Naive thymus-derived CD4-positive, alpha-beta T cell (primary cell): Measurements from ENCODE around the gene GOLGA8R. TPM values are rescaled to one million over a fixed set of nuclear protein-coding genes. Genes with fewer than 3 reads are reported as not detected.
"Not testable (repeated sequence)": the region's sequence is repeated elsewhere in the genome, so short reads cannot be mapped to it uniquely, and the experiment has no call there.

Source experiments
- ATAC-seq: fragments of 150-1000 bp; cut with Tn5 transposase; 2 replicates; pipeline ENCODE4 v1.10.0; 2021; ENCODE audit warnings: mild to moderate bottlenecking, moderate library complexity
- CTCF ChIA-PET: fragments of 350-600 bp; sonication (Branson Sonifier 250); formaldehyde crosslinking; loops from one replicate; lab custom pipeline; 2021; ENCODE audit warnings: antibody characterized with exemption; lab: Charles Lee
- POLR2A ChIA-PET: fragments of 350-600 bp; sonication (Branson Sonifier 250); formaldehyde crosslinking; loops from one replicate; lab custom pipeline; 2021; ENCODE audit warnings: antibody characterized with exemption, inconsistent platforms; lab: Charles Lee
- DNase-seq, 9 donors: peaks; one replicate each; pipeline versions ENCODE4 v3.0.0 to v3.0.0-alpha.2; 2020 to 2022; ENCODE audit warnings: mixed read lengths in 1 of 9
- H3K27ac ChIP-seq: one replicate; pipeline ENCODE4 v1.7.0; 2013; ENCODE audit warnings: mild to moderate bottlenecking, low read depth, low read length, moderate library complexity
- H3K27me3 ChIP-seq, 2 donors: one replicate each; pipeline ENCODE4 v1.7.0; 2013; ENCODE audit warnings: low read length in 2 of 2, mild to moderate bottlenecking in 2 of 2, moderate library complexity in 2 of 2; ENCODE audit not compliant: control insufficient read depth in 2 of 2, insufficient read depth in 2 of 2
- H3K36me3 ChIP-seq, 3 experiments: 1 replicate in 2 of 3; 2 replicates in 1 of 3; pipeline ENCODE4 v1.7.0; 2013; ENCODE audit warnings: low read length in 3 of 3, mild to moderate bottlenecking in 3 of 3, moderate library complexity in 1 of 3; ENCODE audit not compliant: insufficient read depth in 3 of 3, control insufficient read depth in 2 of 3
- H3K4me1 ChIP-seq, 2 donors: one replicate each; pipeline ENCODE4 v1.7.0; 2013; ENCODE audit warnings: low read length in 2 of 2, mild to moderate bottlenecking in 2 of 2, moderate library complexity in 1 of 2; ENCODE audit not compliant: control insufficient read depth in 2 of 2, insufficient read depth in 2 of 2
- H3K4me3 ChIP-seq: 2 replicates; pipeline ENCODE4 v1.7.0; 2013; ENCODE audit warnings: mild to moderate bottlenecking, low read length
- H3K9me3 ChIP-seq, 3 experiments: 1 replicate in 2 of 3; 2 replicates in 1 of 3; pipeline ENCODE4 v1.7.0; 2013; ENCODE audit warnings: low read length in 3 of 3; ENCODE audit not compliant: control insufficient read depth in 2 of 3
- H3K27ac Mint-ChIP-seq, 9 donors: one replicate each; pipeline ENCODE4 v1.8.0; 2020 to 2022; ENCODE audit warnings: mixed read lengths in 9 of 9, mild to moderate bottlenecking in 8 of 9, moderate library complexity in 5 of 9, inconsistent platforms in 2 of 9
- H3K27me3 Mint-ChIP-seq, 5 donors: one replicate each; pipeline ENCODE4 v1.8.0; 2021 to 2022; ENCODE audit warnings: mixed read lengths in 5 of 5, mild to moderate bottlenecking in 1 of 5
- H3K36me3 Mint-ChIP-seq, 5 donors: one replicate each; pipeline ENCODE4 v1.8.0; 2020 to 2022; ENCODE audit warnings: mixed read lengths in 5 of 5, mild to moderate bottlenecking in 3 of 5, inconsistent platforms in 1 of 5
- H3K4me1 Mint-ChIP-seq, 7 donors: one replicate each; pipeline ENCODE4 v1.8.0; 2020 to 2022; ENCODE audit warnings: mixed read lengths in 7 of 7, mild to moderate bottlenecking in 3 of 7, inconsistent platforms in 1 of 7
- H3K4me3 Mint-ChIP-seq, 10 donors: one replicate each; pipeline ENCODE4 v1.8.0; 2020 to 2022; ENCODE audit warnings: mild to moderate bottlenecking in 10 of 10, mixed read lengths in 10 of 10, moderate library complexity in 6 of 10, inconsistent platforms in 2 of 10
- H3K9me3 Mint-ChIP-seq, 11 donors: one replicate each; pipeline ENCODE4 v1.8.0; 2020 to 2022; ENCODE audit warnings: mixed read lengths in 11 of 11, mild to moderate bottlenecking in 4 of 11, inconsistent platforms in 1 of 11, moderate library complexity in 1 of 11
- intact Hi-C, 2 donors: fragments of 100-400 bp; cut with micrococcal nuclease; formaldehyde crosslinking; loops; one replicate each; pipeline ENCODE4 v1.15.1; 2023
- polyA plus RNA-seq, 2 donors: library from polyadenylated mRNA; unstranded; fragments of 300-500 nt; fragmentation: Illumina TruSeq; gene quantifications; one replicate each; pipeline ENCODE4 v1.2.3, GENCODE V29; 2021
- total RNA-seq, 6 experiments: library from RNA in 5 of 6; stranded (reverse) in 5 of 6; gene quantifications; 1 replicate in 5 of 6; 2 replicates in 1 of 6; pipeline ENCODE4 v1.2.3 and lab custom pipeline; 2021 to 2026

The GOLGA8R gene, protein sequence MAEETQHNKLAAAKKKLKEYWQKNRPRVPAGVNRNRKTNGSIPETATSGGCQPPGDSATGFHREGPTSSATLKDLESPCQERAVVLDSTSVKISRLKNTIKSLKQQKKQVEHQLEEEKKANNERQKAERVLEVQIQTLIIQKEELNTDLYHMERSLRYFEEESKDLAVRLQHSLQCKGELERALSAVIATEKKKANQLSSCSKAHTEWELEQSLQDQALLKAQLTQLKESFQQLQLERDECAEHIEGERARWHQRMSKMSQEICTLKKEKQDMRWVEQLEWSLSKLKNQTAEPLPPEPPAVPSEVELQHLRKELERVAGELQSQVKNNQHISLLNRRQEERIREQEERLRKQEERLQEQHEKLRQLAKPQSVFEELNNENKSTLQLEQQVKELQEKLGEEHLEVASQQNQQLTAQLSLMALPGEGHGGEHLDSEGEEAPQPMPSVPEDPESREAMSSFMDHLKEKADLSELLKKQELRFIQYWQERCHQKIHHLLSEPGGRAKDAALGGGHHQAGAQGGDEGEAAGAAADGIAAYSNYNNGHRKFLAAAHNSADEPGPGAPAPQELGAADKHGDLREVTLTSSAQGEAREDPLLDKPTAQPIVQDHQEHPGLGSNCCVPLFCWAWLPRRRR
- total RNA-seq, result 10 to 100 TPM in 1 of 5 experiments, 1 to 10 TPM in 4; 5.9 to 10.0 (median 6.9) TPM
- under 1 TPM; 0.11 to 0.25 TPM for polyA plus RNA-seq
- total RNA-seq (lab: John Stamatoyannopoulos, UW), result 2.4 reads per million, percentile 12 among the genes with 10 or more reads in this experiment

DNA sequence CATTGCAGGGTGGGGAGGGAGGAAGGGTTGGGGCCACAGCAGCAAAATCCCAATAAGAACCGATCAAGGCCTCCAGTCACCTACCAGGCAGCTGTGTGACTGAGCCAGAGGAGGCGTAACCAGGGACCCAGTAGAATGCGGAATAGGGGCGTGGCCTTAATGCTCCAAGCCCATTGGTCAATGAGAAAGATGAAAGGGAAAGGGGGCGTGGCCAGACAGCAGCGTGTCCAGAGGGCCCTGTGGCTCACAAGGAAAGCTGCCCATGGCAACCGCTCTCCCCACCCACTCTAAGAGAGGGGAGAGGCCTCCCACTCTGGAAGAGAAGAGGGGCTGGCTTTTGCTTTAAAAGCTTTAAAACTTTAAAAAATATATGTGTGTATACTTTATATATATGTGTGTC lies at the start of gene GOLGA8R:
GOLGA8R (minus strand) TSS at position 101 of the 400 bp plus-strand sequence; CDS start at position 3, 98 bp downstream.
- H3K27ac Mint-ChIP-seq, H3K9me3 Mint-ChIP-seq, H3K27me3 ChIP-seq, H3K4me3 ChIP-seq, ATAC-seq, H3K4me3 Mint-ChIP-seq, H3K27ac ChIP-seq, POLR2A ChIA-PET, DNase-seq, H3K36me3 ChIP-seq, H3K36me3 Mint-ChIP-seq, H3K9me3 ChIP-seq, CTCF ChIA-PET, intact Hi-C loops, H3K4me1 ChIP-seq, H3K4me1 Mint-ChIP-seq, H3K27me3 Mint-ChIP-seq: not testable (repeated sequence)

DNA sequence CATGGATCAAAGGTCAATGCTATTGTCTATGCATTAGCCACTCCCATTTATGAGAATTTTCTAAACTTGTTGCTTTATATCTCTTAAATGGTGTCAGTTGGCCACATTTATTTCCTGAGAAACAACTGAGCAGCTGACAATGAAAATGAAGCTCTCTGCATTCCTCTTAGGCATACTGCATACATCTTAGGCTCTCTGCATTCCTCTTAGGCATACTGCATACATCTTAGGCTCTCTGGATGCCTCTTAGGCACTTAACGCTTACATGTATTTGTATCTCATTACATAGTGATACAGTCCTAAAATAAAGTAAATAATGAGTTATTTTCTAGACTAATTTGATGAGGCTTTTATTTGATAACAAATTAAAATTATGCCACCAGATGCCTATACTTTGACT lies 49.8 kb upstream of the GOLGA8R start:
- H3K4me3 Mint-ChIP-seq, H3K27ac ChIP-seq, H3K9me3 Mint-ChIP-seq, H3K36me3 Mint-ChIP-seq, H3K27ac Mint-ChIP-seq, H3K4me3 ChIP-seq, H3K9me3 ChIP-seq, DNase-seq, H3K4me1 ChIP-seq, ATAC-seq, CTCF ChIA-PET, H3K27me3 ChIP-seq, H3K27me3 Mint-ChIP-seq, POLR2A ChIA-PET, H3K4me1 Mint-ChIP-seq, intact Hi-C loops, H3K36me3 ChIP-seq: not testable (repeated sequence)

DNA sequence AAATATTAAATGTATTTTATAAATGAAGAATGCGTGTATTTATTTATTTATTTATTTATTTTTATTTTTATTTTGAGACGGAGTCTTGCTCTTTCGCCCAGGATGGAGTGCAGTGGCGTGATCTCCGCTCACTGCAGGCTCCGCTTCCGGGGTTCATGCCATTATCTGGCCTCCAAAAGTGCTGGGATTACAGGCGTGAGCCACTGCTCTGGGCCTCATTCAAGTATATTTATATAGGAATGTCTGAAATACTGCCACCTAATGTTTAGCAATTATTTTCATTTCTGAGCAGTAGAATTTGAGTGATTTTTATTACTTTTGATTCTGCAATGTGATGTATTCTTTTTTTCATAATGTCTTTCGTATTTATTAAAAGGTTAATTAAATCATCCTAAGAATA lies 48.1 kb upstream of the GOLGA8R start:
- H3K27me3 ChIP-seq, H3K27me3 Mint-ChIP-seq, H3K36me3 ChIP-seq, H3K4me3 ChIP-seq, H3K4me1 ChIP-seq, H3K9me3 ChIP-seq, H3K4me3 Mint-ChIP-seq, H3K4me1 Mint-ChIP-seq, POLR2A ChIA-PET, DNase-seq, ATAC-seq, H3K9me3 Mint-ChIP-seq, H3K27ac ChIP-seq, intact Hi-C loops, CTCF ChIA-PET, H3K27ac Mint-ChIP-seq, H3K36me3 Mint-ChIP-seq: not testable (repeated sequence)

DNA sequence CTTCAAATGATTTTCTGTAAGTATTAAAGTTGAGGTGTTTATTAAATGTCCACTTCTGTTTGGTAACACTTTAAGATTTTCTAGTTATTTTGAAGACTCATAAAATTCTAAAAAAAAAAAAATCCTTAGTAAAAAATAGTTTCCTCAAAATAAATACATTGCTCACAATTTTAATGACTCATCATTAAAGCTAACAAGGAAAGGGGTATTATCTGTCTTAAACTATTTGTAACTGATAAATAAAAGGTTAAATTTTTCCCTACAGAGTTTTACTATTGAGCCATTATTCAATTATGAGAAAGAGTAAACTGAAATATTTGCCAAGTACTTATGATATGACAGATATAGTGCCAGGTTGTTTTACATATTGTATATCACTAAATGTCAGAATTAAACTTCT lies 38.6 kb upstream of the GOLGA8R start:
- H3K36me3 ChIP-seq, H3K4me1 ChIP-seq, DNase-seq, H3K4me1 Mint-ChIP-seq, H3K4me3 ChIP-seq, H3K9me3 Mint-ChIP-seq, H3K27ac Mint-ChIP-seq, H3K27me3 ChIP-seq, H3K4me3 Mint-ChIP-seq, ATAC-seq, CTCF ChIA-PET, H3K27me3 Mint-ChIP-seq, H3K27ac ChIP-seq, H3K9me3 ChIP-seq, H3K36me3 Mint-ChIP-seq, POLR2A ChIA-PET, intact Hi-C loops: not testable (repeated sequence)

DNA sequence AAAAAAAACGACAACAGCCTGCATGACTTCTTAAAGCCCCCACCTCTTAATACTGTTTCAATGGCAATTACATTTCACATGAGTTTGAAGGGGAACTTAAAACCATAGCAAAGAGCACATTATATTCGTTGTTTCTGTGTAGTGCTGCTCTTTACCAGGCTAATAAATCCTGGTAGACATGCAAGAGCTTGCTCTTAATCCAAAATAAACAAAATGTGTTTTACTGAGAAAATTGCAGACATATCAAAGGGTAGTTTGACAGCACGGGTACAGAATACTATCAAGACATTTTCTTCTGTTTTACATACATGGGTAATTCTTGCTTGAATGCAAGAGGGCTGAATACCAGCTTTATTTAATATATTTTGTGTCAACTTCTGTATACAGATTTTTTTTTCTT lies 24.3 kb upstream of the GOLGA8R start:
- H3K27ac ChIP-seq, H3K4me3 Mint-ChIP-seq, POLR2A ChIA-PET, H3K36me3 Mint-ChIP-seq, ATAC-seq, H3K27me3 ChIP-seq, DNase-seq, H3K36me3 ChIP-seq, H3K4me1 ChIP-seq, H3K4me1 Mint-ChIP-seq, H3K27me3 Mint-ChIP-seq, H3K9me3 Mint-ChIP-seq, H3K4me3 ChIP-seq, H3K27ac Mint-ChIP-seq, intact Hi-C loops, CTCF ChIA-PET, H3K9me3 ChIP-seq: not testable (repeated sequence)

DNA sequence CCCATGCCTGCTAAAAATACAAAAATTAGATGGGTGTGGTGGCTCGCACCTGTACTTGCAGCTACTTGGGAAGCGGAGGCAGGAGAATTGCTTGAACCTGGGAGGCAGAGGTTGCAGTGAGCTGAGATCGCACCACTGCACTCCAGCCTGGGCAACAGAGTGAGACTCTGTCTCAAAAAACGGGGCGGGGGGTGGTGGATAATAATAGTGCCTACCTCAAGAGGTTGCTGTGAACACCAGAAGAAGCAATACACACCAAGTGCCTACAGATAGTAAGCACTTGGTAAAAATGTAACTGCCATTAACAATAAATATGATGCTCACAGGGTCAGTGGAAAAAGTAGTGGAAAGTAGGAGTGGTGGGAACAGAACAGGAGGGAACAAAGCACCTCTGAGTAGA lies 21.8 kb upstream of the GOLGA8R start:
- H3K27me3 Mint-ChIP-seq, H3K36me3 Mint-ChIP-seq, H3K27ac ChIP-seq, DNase-seq, H3K9me3 ChIP-seq, H3K9me3 Mint-ChIP-seq, H3K4me1 ChIP-seq, intact Hi-C loops, ATAC-seq, CTCF ChIA-PET, H3K27ac Mint-ChIP-seq, H3K27me3 ChIP-seq, H3K4me1 Mint-ChIP-seq, POLR2A ChIA-PET, H3K4me3 Mint-ChIP-seq, H3K36me3 ChIP-seq, H3K4me3 ChIP-seq: not testable (repeated sequence)

DNA sequence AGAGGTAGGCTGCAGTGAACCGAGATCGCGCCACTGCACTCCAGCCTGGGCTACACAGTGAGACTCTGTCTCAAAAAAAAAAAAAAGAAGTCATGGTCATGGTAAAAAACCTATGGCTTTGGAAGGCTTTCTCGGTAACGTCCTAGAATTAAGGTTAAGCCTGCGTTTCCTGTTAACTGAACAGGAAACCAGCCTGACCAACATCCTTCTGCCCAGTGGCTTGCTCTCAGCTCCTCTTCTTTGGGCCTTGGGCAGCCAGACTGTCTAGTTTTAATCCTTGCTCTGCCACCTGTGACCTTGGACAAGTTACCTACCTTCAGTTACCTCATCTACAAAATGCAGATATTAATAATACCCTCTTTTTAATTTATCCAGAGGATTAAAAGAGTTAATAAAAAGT lies 6.7 kb upstream of the GOLGA8R start:
- H3K27ac Mint-ChIP-seq, H3K27me3 ChIP-seq, H3K36me3 Mint-ChIP-seq, H3K27me3 Mint-ChIP-seq, intact Hi-C loops, DNase-seq, POLR2A ChIA-PET, ATAC-seq, H3K27ac ChIP-seq, H3K36me3 ChIP-seq, H3K9me3 Mint-ChIP-seq, H3K4me3 ChIP-seq, CTCF ChIA-PET, H3K4me1 Mint-ChIP-seq, H3K4me3 Mint-ChIP-seq, H3K4me1 ChIP-seq, H3K9me3 ChIP-seq: not testable (repeated sequence)
